ENCODE data around the gene FOXP2.
"Not testable (repeated sequence)": the region's sequence is repeated elsewhere in the genome, so short reads cannot be mapped to it uniquely, and the experiment has no call there.

The FOXP2 gene

GRCh38 chr7:114431189-114431588 lies 16.6 kb downstream of the FOXP2 start:
- ATAC-seq (replicated peaks; ENCODE audit: extremely low read depth, poor library complexity, severe bottlenecking) = no peak
- Mint-ChIP-seq H3K36me3 (ENCODE audit: insufficient read depth) (no peaks in the 10 kb centered on the region), H3K4me3 (no peak overlapping the region), H3K27me3 (no peaks in the 10 kb centered on the region), H3K4me1 (no peaks in the 10 kb centered on the region), H3K9me3 (peaks cover 6% of the 10 kb centered on the region), H3K27ac (ENCODE audit: low read depth) (no peak overlapping the region)
- DNase-seq (ENCODE audit: low spot score in 2 of 2) = no peak

GRCh38 chr7:114432061-114432460 lies 17.4 kb downstream of the FOXP2 start:
- ATAC-seq (replicated peaks; ENCODE audit: extremely low read depth, poor library complexity, severe bottlenecking) = no peak
- peaks cover 6% of the 10 kb centered on the region for H3K9me3 Mint-ChIP-seq
- H3K27me3 Mint-ChIP-seq = no peaks in the 10 kb centered on the region
- no peaks in the 10 kb centered on the region for H3K36me3 Mint-ChIP-seq (ENCODE audit: insufficient read depth)
- no peaks in the 10 kb centered on the region for H3K4me1 Mint-ChIP-seq
- H3K27ac Mint-ChIP-seq (ENCODE audit: low read depth) = no peak overlapping the region
- DNase-seq (ENCODE audit: low spot score in 2 of 2) = no peak
- no peak overlapping the region for H3K4me3 Mint-ChIP-seq

- Mint-ChIP-seq H3K4me3 (no peak overlapping the region), H3K4me1 (no peaks in the 10 kb centered on the region), H3K9me3 (peaks cover 6% of the 10 kb centered on the region)
Observed at GRCh38 chr7:114432703-114433102, 18.1 kb downstream of the FOXP2 start.

GRCh38 chr7:114439581-114439980 lies 25.0 kb downstream of the FOXP2 start:
- H3K36me3 Mint-ChIP-seq (ENCODE audit: insufficient read depth) = no peaks in the 10 kb centered on the region
- no peak overlapping the region for H3K4me3 Mint-ChIP-seq
- DNase-seq (ENCODE audit: low spot score in 2 of 2) (no peak), ATAC-seq (replicated peaks; ENCODE audit: extremely low read depth, poor library complexity, severe bottlenecking) (no peak)
- no peak overlapping the region for H3K27ac Mint-ChIP-seq (ENCODE audit: low read depth)
- H3K4me1 Mint-ChIP-seq = no peaks in the 10 kb centered on the region
- H3K27me3 Mint-ChIP-seq = no peaks in the 10 kb centered on the region
- peaks cover 6% of the 10 kb centered on the region for H3K9me3 Mint-ChIP-seq

More at GRCh38 chr7:114432703-114433102, 18.1 kb downstream of the FOXP2 start:
- Mint-ChIP-seq H3K36me3 (ENCODE audit: insufficient read depth) (no peaks in the 10 kb centered on the region), H3K27ac (ENCODE audit: low read depth) (no peak overlapping the region), H3K27me3 (no peaks in the 10 kb centered on the region)
- DNase-seq (ENCODE audit: low spot score in 2 of 2) (no peak), ATAC-seq (replicated peaks; ENCODE audit: extremely low read depth, poor library complexity, severe bottlenecking) (no peak)

- ATAC-seq (replicated peaks; ENCODE audit: extremely low read depth, poor library complexity, severe bottlenecking); H3K4me3 Mint-ChIP-seq; DNase-seq (ENCODE audit: low spot score in 2 of 2); H3K27ac Mint-ChIP-seq (ENCODE audit: low read depth); H3K36me3 Mint-ChIP-seq (ENCODE audit: insufficient read depth); H3K27me3 Mint-ChIP-seq; H3K9me3 Mint-ChIP-seq; H3K4me1 Mint-ChIP-seq: not testable (repeated sequence)
Observed at GRCh38 chr7:114440927-114441326, 26.3 kb downstream of the FOXP2 start.

GRCh38 chr7:114444196-114444595 lies 29.6 kb downstream of the FOXP2 start:
- Mint-ChIP-seq H3K27ac (ENCODE audit: low read depth) (no peak overlapping the region), H3K9me3 (peaks cover 7% of the 10 kb centered on the region), H3K27me3 (no peaks in the 10 kb centered on the region), H3K4me3 (no peak overlapping the region), H3K36me3 (ENCODE audit: insufficient read depth) (no peaks in the 10 kb centered on the region), H3K4me1 (no peaks in the 10 kb centered on the region)
- no peak for DNase-seq (ENCODE audit: low spot score in 2 of 2)
- no peak for ATAC-seq (replicated peaks; ENCODE audit: extremely low read depth, poor library complexity, severe bottlenecking)

- ATAC-seq (replicated peaks; ENCODE audit: extremely low read depth, poor library complexity, severe bottlenecking) (no peak), DNase-seq (ENCODE audit: low spot score in 2 of 2) (no peak)
- Mint-ChIP-seq H3K4me3 (no peak overlapping the region), H3K27me3 (no peaks in the 10 kb centered on the region), H3K27ac (ENCODE audit: low read depth) (no peak overlapping the region), H3K36me3 (ENCODE audit: insufficient read depth) (no peaks in the 10 kb centered on the region), H3K4me1 (no peaks in the 10 kb centered on the region), H3K9me3 (peaks cover 7% of the 10 kb centered on the region)
Observed at GRCh38 chr7:114450431-114450830, 35.8 kb downstream of the FOXP2 start.

GRCh38 chr7:114459574-114459973 lies 45.0 kb downstream of the FOXP2 start:
- DNase-seq (ENCODE audit: low spot score in 2 of 2) (no peak), ATAC-seq (replicated peaks; ENCODE audit: extremely low read depth, poor library complexity, severe bottlenecking) (no peak)
- Mint-ChIP-seq H3K4me3 (no peak overlapping the region), H3K9me3 (peaks cover 6% of the 10 kb centered on the region), H3K36me3 (ENCODE audit: insufficient read depth) (peaks cover 2% of the 10 kb centered on the region), H3K4me1 (no peaks in the 10 kb centered on the region), H3K27ac (ENCODE audit: low read depth) (no peak overlapping the region), H3K27me3 (no peaks in the 10 kb centered on the region)

- peaks cover 6% of the 10 kb centered on the region for H3K9me3 Mint-ChIP-seq
Observed at GRCh38 chr7:114460021-114460420, 45.4 kb downstream of the FOXP2 start.

GRCh38 chr7:114466917-114467316 lies 52.3 kb downstream of the FOXP2 start:
- H3K9me3 Mint-ChIP-seq = peaks cover 6% of the 10 kb centered on the region
- no peak overlapping the region for H3K4me3 Mint-ChIP-seq
- H3K27ac Mint-ChIP-seq (ENCODE audit: low read depth) = no peak overlapping the region
- no peak for DNase-seq (ENCODE audit: low spot score in 2 of 2)
- H3K4me1 Mint-ChIP-seq = no peaks in the 10 kb centered on the region
- no peaks in the 10 kb centered on the region for H3K36me3 Mint-ChIP-seq (ENCODE audit: insufficient read depth)
- H3K27me3 Mint-ChIP-seq = no peaks in the 10 kb centered on the region
- ATAC-seq (replicated peaks; ENCODE audit: extremely low read depth, poor library complexity, severe bottlenecking) = no peak

More at GRCh38 chr7:114460021-114460420, 45.4 kb downstream of the FOXP2 start:
- Mint-ChIP-seq H3K27me3 (no peaks in the 10 kb centered on the region), H3K4me3 (no peak overlapping the region), H3K36me3 (ENCODE audit: insufficient read depth) (peaks cover 2% of the 10 kb centered on the region), H3K27ac (ENCODE audit: low read depth) (no peak overlapping the region), H3K4me1 (no peaks in the 10 kb centered on the region)
- DNase-seq (ENCODE audit: low spot score in 2 of 2) (no peak), ATAC-seq (replicated peaks; ENCODE audit: extremely low read depth, poor library complexity, severe bottlenecking) (no peak)

- H3K9me3 Mint-ChIP-seq = peaks cover 5% of the 10 kb centered on the region
- H3K27me3 Mint-ChIP-seq = no peaks in the 10 kb centered on the region
- DNase-seq (ENCODE audit: low spot score in 2 of 2) = no peak
- ATAC-seq (replicated peaks; ENCODE audit: extremely low read depth, poor library complexity, severe bottlenecking) = no peak
- H3K4me3 Mint-ChIP-seq = no peak overlapping the region
- H3K36me3 Mint-ChIP-seq (ENCODE audit: insufficient read depth) = no peaks in the 10 kb centered on the region
- no peaks in the 10 kb centered on the region for H3K4me1 Mint-ChIP-seq
- H3K27ac Mint-ChIP-seq (ENCODE audit: low read depth) = no peak overlapping the region
Observed at GRCh38 chr7:114468844-114469243, 54.2 kb downstream of the FOXP2 start.

GRCh38 chr7:114472896-114473512 lies 58.4 kb downstream of the FOXP2 start:
- Mint-ChIP-seq H3K36me3 (ENCODE audit: insufficient read depth) (no peaks in the 10 kb centered on the region), H3K27ac (ENCODE audit: low read depth) (no peak overlapping the region), H3K4me3 (no peak overlapping the region)

GRCh38 chr7:114478384-114478783 lies 63.8 kb downstream of the FOXP2 start:
- ATAC-seq (replicated peaks; ENCODE audit: extremely low read depth, poor library complexity, severe bottlenecking) (no peak), DNase-seq (ENCODE audit: low spot score in 2 of 2) (no peak)
- no peaks in the 10 kb centered on the region for H3K9me3 Mint-ChIP-seq
- H3K4me1 Mint-ChIP-seq = no peaks in the 10 kb centered on the region
- H3K27ac Mint-ChIP-seq (ENCODE audit: low read depth) = no peak overlapping the region
- no peaks in the 10 kb centered on the region for H3K27me3 Mint-ChIP-seq
- no peak overlapping the region for H3K4me3 Mint-ChIP-seq
- H3K36me3 Mint-ChIP-seq (ENCODE audit: insufficient read depth) = no peaks in the 10 kb centered on the region

More at GRCh38 chr7:114472896-114473512, 58.4 kb downstream of the FOXP2 start:
- ATAC-seq (replicated peaks; ENCODE audit: extremely low read depth, poor library complexity, severe bottlenecking) (no peak), DNase-seq (ENCODE audit: low spot score in 2 of 2) (no peak)
- Mint-ChIP-seq H3K9me3 (no peaks in the 10 kb centered on the region), H3K27me3 (no peaks in the 10 kb centered on the region), H3K4me1 (no peaks in the 10 kb centered on the region)
